K562 (cell line): ENCODE measurements around the gene PRKAG2. TPM values are rescaled to one million over a fixed set of nuclear protein-coding genes. Genes with fewer than 3 reads are reported as not detected.

Experiments used
- ATAC-seq: fragments of 200-7000 bp; cut with Tn5 transposase; 3 replicates; pipeline ENCODE4 v1.9.1; 2020; ENCODE audit warnings: moderate library complexity
- BruUV-seq: library from RNA; stranded (reverse); fragments of 400-500 nt; replicated peaks from 2 replicates; lab custom pipeline; 2021; lab: Mats Ljungman, UMichigan
- CTCF ChIA-PET: fragments of 300-600 bp; formaldehyde crosslinking; extraction: SDS; loops from one replicate; lab custom pipeline; 2021; ENCODE audit warnings: low intra/inter-chr PET ratio; lab: Yijun Ruan, JAX
- POLR2A ChIA-PET: fragments of 300-600, 350-650 bp; sonication (Branson Sonifier 250); formaldehyde crosslinking; extraction: SDS; loops from one replicate; lab custom pipeline; 2021; ENCODE audit warnings: antibody characterized with exemption, inconsistent platforms; lab: Yijun Ruan, JAX
- DNase-seq, 4 experiments: peaks; one replicate each; pipeline versions ENCODE4 v3.0.0 to v3.0.0-alpha.2; 2011 to 2018; ENCODE audit warnings: low spot score in 3 of 4, mixed read lengths in 3 of 4; ENCODE audit errors: extremely low read depth in 1 of 4
- FAIRE-seq: peaks from 2 replicates; lab custom pipeline; 2011; peaks lifted over from hg19 to GRCh38; lab: Jason Lieb, UNC
- H2AFZ ChIP-seq: 2 replicates; pipeline ENCODE4 v1.6.0; 2011; ENCODE audit warnings: low read depth, low read length, control low read depth, inconsistent platforms
- H3K27ac ChIP-seq: fragments of 200-600 bp; 3 replicates; pipeline ENCODE4 v1.8.0; 2011; ENCODE audit warnings: low read depth, mild to moderate bottlenecking, control low read depth, inconsistent platforms, low read length, moderate library complexity, mixed read lengths; ENCODE audit errors: extremely low read depth
- H3K27me3 ChIP-seq, 2 experiments: fragments of 300-600 bp in 1 of 2; 2 replicates in 1 of 2; 3 replicates in 1 of 2; pipeline versions ENCODE4 v1.6.0 to v1.8.0; 2011; ENCODE audit warnings: inconsistent platforms in 2 of 2, low read length in 2 of 2, mild to moderate bottlenecking in 1 of 2, mixed read lengths in 1 of 2, moderate library complexity in 1 of 2; ENCODE audit not compliant: control insufficient read depth in 2 of 2, insufficient read depth in 2 of 2
- H3K36me3 ChIP-seq: fragments of 300-600 bp; 3 replicates; pipeline ENCODE4 v1.8.0; 2011; ENCODE audit warnings: mild to moderate bottlenecking, low read length, inconsistent platforms; ENCODE audit not compliant: control insufficient read depth, insufficient read depth
- H3K4me1 ChIP-seq, 2 experiments: fragments of 200-600 bp in 1 of 2; replicated peaks in 1 of 2; 2 replicates in 1 of 2; 3 replicates in 1 of 2; pipeline versions ENCODE4 v1.5.1 to v1.8.0; 2011; ENCODE audit warnings: inconsistent platforms in 2 of 2, low read length in 2 of 2, mild to moderate bottlenecking in 1 of 2, mixed read lengths in 1 of 2, moderate library complexity in 1 of 2; ENCODE audit not compliant: control insufficient read depth in 2 of 2, insufficient read depth in 2 of 2
- H3K4me2 ChIP-seq: 2 replicates; pipeline ENCODE4 v1.6.1; 2011; ENCODE audit warnings: low read length, control low read depth, inconsistent platforms, mixed read lengths; ENCODE audit not compliant: insufficient read depth
- H3K4me3 ChIP-seq: fragments of 200-600 bp; sonication (generic), shearing (Covaris generic); 2 replicates; pipeline ENCODE4 v1.5.1; 2016; ENCODE audit warnings: control low read depth, inconsistent platforms
- H3K79me2 ChIP-seq: fragments of 200-600 bp; 3 replicates; pipeline ENCODE4 v1.8.0; 2011; ENCODE audit warnings: low read length, inconsistent platforms; ENCODE audit not compliant: control insufficient read depth, insufficient read depth
- H3K9ac ChIP-seq, 2 experiments: 2 replicates each; pipeline versions ENCODE4 v1.6.0 to v1.6.1; 2011; ENCODE audit warnings: low read depth in 2 of 2, low read length in 2 of 2, control low read depth in 1 of 2, inconsistent platforms in 1 of 2, mild to moderate bottlenecking in 1 of 2, mixed read lengths in 1 of 2; ENCODE audit not compliant: insufficient read depth in 1 of 2
- H3K9me1 ChIP-seq: one replicate; pipeline ENCODE4 v1.6.0; 2011; ENCODE audit warnings: inconsistent platforms, mild to moderate bottlenecking, low read length, moderate library complexity; ENCODE audit not compliant: control insufficient read depth, insufficient read depth
- H3K9me3 ChIP-seq: replicated peaks from 2 replicates; pipeline ENCODE4 v1.5.1; 2011; ENCODE audit warnings: low read depth, low read length, inconsistent platforms; ENCODE audit not compliant: control insufficient read depth, insufficient read depth
- H4K20me1 ChIP-seq: replicated peaks from 2 replicates; pipeline ENCODE4 v1.6.1; 2011; ENCODE audit warnings: low read length, inconsistent platforms, mixed read lengths; ENCODE audit not compliant: control insufficient read depth, insufficient read depth
- BCL6 ChIP-seq: fragments of 250-450 bp; sonication (Bioruptor Pico); IDR thresholded peaks from 2 replicates; pipeline ENCODE4 v1.4.0; 2020
- FOSL1 ChIP-seq: fragments of 200-800 bp; sonication (Bioruptor generic); conservative IDR thresholded peaks from 2 replicates; pipeline ENCODE4 v1.6.1; 2016; ENCODE audit warnings: missing genetic modification characterization, missing compliant biosample characterization
- FOXJ3 ChIP-seq: sonication (generic); formaldehyde crosslinking; IDR thresholded peaks from 2 replicates; pipeline ENCODE4 v1.4.0; 2020; ENCODE audit warnings: mild to moderate bottlenecking, missing genetic modification reagents
- MTF1 ChIP-seq: fragments of 250-450 bp; sonication (Bioruptor Pico); IDR thresholded peaks from 2 replicates; pipeline ENCODE4 v1.9.0; 2021; ENCODE audit warnings: moderate library complexity, mild to moderate bottlenecking, inconsistent platforms, borderline replicate concordance
- NCOA6 ChIP-seq: fragments of 450-650 bp; IDR thresholded peaks from 2 replicates; pipeline ENCODE4 v1.6.1; 2017; ENCODE audit warnings: mild to moderate bottlenecking
- PKNOX1 ChIP-seq: fragments of 450-650 bp; IDR thresholded peaks from 2 replicates; pipeline ENCODE4 v1.6.1; 2016
- ZNF224 ChIP-seq: sonication (generic); formaldehyde crosslinking; IDR thresholded peaks from 2 replicates; pipeline ENCODE4 v1.8.0; 2022; ENCODE audit warnings: mild to moderate bottlenecking, missing genetic modification reagents
- WGBS: fragments of 100-300 bp; shearing (Covaris generic); methylation state at CpG from one replicate; pipeline ENCODE4 v1.1.6; 2016; ENCODE audit warnings: low coverage, mixed read lengths; ENCODE audit not compliant: insufficient coverage; ENCODE audit errors: missing lambda C conversion rate; 5-methylcytosine and 5-hydroxymethylcytosine counted together
- in situ Hi-C: fragments of 300-500 bp; cut with MboI; formaldehyde crosslinking; loops from 4 replicates; pipeline ENCODE4 v1.15.0; 2018; ENCODE audit warnings: inconsistent platforms, mixed read lengths
- intact Hi-C: fragments of 100-400 bp; cut with micrococcal nuclease; formaldehyde crosslinking; loops from 2 replicates; pipeline ENCODE4 v1.14.2; 2022
- polyA plus RNA-seq, 8 experiments: library from polyadenylated mRNA; depleted of rRNA in 4 of 8; stranded (reverse) in 5 of 8; unstranded in 3 of 8; fragments of >200 nt; fragmentation: Nextera tagmentation in 2 of 8; fragmentation: Illumina TruSeq in 1 of 8; extraction: Ambion mirVana in 2 of 8; extraction: Trizol in 1 of 8; gene quantifications; 2 replicates each; pipeline versions ENCODE4 v1.2.1 to v1.2.3, GENCODE V29; 2011 to 2014; ENCODE audit warnings: inconsistent platforms in 1 of 8, missing spikeins in 1 of 8
- total RNA-seq, 7 experiments: library from RNA; depleted of rRNA in 6 of 7; stranded (reverse); fragments of >200 nt in 6 of 7; fragmentation: Illumina TruSeq in 2 of 7; extraction: Trizol in 2 of 7; gene quantifications; 2 replicates each; pipeline versions ENCODE4 v1.2.1 to v1.2.3, GENCODE V29; 2011 to 2021; ENCODE audit warnings: low replicate concordance in 1 of 7

Gene PRKAG2
- total and polyA plus RNA-seq, 9 of the 15 experiments (the other 6 are each of a cell fraction or from before 2014, with no cell fraction given), result 0.99 to 5.6 (median 3.3) TPM

- ChIA-PET POLR2A (interaction anchor here (1.0 kb wide), 1 partner anchor 12 kb away, joined by 4 read pairs; no protein-coding TSS in a partner anchor), CTCF (no interaction called here)
- Histone ChIP-seq H2AFZ (no peak overlapping the region), H3K4me2 (no peak overlapping the region), H3K9me3 (no peaks in the 10 kb centered on the region), H3K4me3 (no peak overlapping the region), H3K9ac (no peak overlapping the region), H4K20me1 (no peaks in the 10 kb centered on the region), H3K36me3 (no peaks in the 10 kb centered on the region), H3K27me3 (peaks cover 26 to 39% of the 10 kb centered on the region in 2 experiments), H3K9me1 (no peaks in the 10 kb centered on the region), H3K27ac (no peak overlapping the region), H3K4me1 (no peaks in the 10 kb centered on the region), H3K79me2 (no peaks in the 10 kb centered on the region)
- intact Hi-C loops, result no loop called here
- TF ChIP-seq FOXJ3 (no peak), NCOA6 (no peak), BCL6 (CRISPR knock-in tag) (no peak), ZNF224 (CRISPR knock-in tag) (no peak), FOSL1 (tag) (no peak), MTF1 (CRISPR knock-in tag) (no peak), PKNOX1 (no peak)
- 2% methylated on average over 2 of the region's 2 CpGs for WGBS
- in situ Hi-C loops, result no loop called here
- ATAC-seq (no peak), FAIRE-seq (no peak), DNase-seq (no peak)
- BruUV-seq, result no TSS peak
Measured at GRCh38 chr7:151645311-151645710, 231.6 kb downstream of the PRKAG2 start.
